GM12801 (cell line): Measurements from ENCODE around the gene ANKLE2.

Experiments
- TF ChIP-seq, protein P1 (sequence below): IDR thresholded peaks from one replicate; pipeline ENCODE4 v1.5.1; 2011; ENCODE audit warnings: control low read depth; ENCODE audit not compliant: insufficient read length; ENCODE audit errors: extremely low read depth

Gene ANKLE2

DNA sequence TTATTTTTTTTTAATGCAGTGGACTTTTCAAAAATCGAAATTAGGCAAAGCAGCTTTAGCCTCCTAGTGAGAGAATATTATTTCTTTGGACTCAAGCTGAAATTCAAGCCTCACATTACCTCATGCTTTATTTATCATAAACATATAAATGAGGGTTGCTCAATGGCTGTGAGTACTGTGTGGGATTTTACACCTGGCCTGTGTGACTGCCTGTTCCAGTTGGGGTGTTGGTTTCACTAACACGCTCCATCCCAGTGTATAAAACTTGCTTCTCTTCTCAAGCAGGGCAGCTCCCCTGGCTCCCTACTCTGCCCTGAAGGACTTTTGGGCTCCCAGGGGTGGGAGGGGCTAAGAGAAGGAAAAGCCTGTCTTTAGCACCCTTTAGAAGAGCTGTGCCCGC lies 15.0 kb downstream of the ANKLE2 start:
- TF ChIP-seq, protein P1, sequence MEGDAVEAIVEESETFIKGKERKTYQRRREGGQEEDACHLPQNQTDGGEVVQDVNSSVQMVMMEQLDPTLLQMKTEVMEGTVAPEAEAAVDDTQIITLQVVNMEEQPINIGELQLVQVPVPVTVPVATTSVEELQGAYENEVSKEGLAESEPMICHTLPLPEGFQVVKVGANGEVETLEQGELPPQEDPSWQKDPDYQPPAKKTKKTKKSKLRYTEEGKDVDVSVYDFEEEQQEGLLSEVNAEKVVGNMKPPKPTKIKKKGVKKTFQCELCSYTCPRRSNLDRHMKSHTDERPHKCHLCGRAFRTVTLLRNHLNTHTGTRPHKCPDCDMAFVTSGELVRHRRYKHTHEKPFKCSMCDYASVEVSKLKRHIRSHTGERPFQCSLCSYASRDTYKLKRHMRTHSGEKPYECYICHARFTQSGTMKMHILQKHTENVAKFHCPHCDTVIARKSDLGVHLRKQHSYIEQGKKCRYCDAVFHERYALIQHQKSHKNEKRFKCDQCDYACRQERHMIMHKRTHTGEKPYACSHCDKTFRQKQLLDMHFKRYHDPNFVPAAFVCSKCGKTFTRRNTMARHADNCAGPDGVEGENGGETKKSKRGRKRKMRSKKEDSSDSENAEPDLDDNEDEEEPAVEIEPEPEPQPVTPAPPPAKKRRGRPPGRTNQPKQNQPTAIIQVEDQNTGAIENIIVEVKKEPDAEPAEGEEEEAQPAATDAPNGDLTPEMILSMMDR: no peak

DNA sequence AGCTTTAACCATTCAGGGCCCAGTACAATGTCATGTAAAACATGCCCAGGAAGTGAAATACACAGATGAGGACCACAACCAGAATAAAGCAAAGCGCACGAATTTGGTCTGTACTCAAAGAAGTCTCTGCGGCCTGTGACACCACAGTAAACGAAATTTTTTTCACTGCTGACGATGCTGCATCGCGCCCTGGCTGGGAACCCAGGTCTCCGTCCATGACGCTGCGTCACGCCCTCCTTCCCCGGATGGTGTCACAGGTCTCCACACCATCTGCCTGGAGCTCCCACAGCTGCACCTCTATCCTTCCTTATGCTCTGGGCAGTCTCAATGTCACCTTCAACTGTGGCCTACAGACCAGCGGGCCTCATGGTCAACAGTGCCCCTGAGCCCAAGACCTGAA lies 17.8 kb downstream of the ANKLE2 start:
- TF ChIP-seq, protein P1: no peak

DNA sequence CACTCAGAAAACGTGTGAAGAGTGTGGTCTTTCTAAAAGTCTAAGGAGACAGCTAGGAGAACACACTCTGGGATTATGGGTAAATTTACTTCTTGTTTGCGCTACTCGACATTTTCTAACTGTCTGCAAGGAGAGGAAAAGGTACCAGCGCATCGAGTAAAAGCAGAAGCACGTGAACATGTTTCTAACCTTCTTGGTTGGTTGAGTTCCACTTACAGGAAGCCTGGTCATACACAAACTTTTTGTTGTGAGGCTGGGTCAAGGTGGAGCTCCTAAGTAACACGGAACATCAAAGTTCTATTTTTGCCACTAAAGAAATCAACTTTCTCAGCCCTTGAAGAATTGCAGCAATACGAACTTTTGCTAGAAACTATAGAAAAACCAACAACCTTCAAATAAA lies 20.0 kb downstream of the ANKLE2 start:
- TF ChIP-seq, protein P1: no peak

GRCh38 chr12:132740652-132741051 lies 21.0 kb downstream of the ANKLE2 start:
- TF ChIP-seq, protein P1: no peak

- TF ChIP-seq, protein P1: no peak
Measured at GRCh38 chr12:132740313-132740646, 21.4 kb downstream of the ANKLE2 start.

- TF ChIP-seq, protein P1: no peak
Measured at GRCh38 chr12:132739600-132740312, 21.9 kb downstream of the ANKLE2 start.

GRCh38 chr12:132736913-132737312 lies 24.7 kb downstream of the ANKLE2 start:
- TF ChIP-seq, protein P1: no peak

DNA sequence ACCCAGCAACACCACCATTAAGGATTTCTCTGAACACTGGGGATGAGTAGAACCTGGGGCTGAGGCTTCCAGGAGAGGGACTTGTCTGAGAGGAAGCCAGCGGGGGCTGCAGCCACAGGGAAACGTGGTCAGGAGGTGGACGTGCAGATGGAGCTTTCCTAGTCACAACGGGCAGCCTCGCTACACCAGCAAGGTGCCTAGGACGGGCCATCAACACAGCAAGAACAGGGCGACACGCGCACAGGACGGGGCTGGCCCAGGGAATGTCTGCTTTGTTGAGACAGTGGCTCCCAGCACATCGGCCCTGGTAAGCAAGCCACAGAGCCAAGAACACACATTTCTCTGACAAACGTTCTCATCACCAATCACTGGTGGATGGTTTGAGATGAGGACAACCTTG lies 25.3 kb downstream of the ANKLE2 start:
- TF ChIP-seq, protein P1: no peak
